Ovary (tissue), 9 donors: ENCODE data around the gene GATA1. TPM values are rescaled to one million over a fixed set of nuclear protein-coding genes. Genes with fewer than 3 reads are reported as not detected.

Experiments used
- DNase-seq, 5 donors: peaks; one replicate each; pipeline ENCODE4 v3.0.0-alpha.2; 2019 to 2020
- H3K27ac ChIP-seq, 2 donors: fragments of 200-600 bp; one replicate each; pipeline versions ENCODE4 v1.5.1 to v1.8.0; 2019 to 2022
- H3K27me3 ChIP-seq: fragments of 200-600 bp; one replicate; pipeline ENCODE4 v1.8.0; 2022
- H3K36me3 ChIP-seq: fragments of 200-600 bp; sonication (generic); one replicate; pipeline ENCODE4 v1.5.1; 2019
- H3K4me1 ChIP-seq: one replicate; pipeline ENCODE4 v1.8.1; 2013; ENCODE audit warnings: mild to moderate bottlenecking, moderate library complexity; ENCODE audit not compliant: insufficient read depth
- H3K4me3 ChIP-seq: fragments of 200-600 bp; sonication (generic); one replicate; pipeline ENCODE4 v1.5.1; 2017
- H3K9me3 ChIP-seq, 2 donors: fragments of 200-600 bp in 1 of 2; sonication (generic) in 1 of 2; one replicate each; pipeline versions ENCODE4 v1.5.1 to v1.8.1; 2013 to 2019; ENCODE audit warnings: mild to moderate bottlenecking in 1 of 2, moderate library complexity in 1 of 2
- CTCF ChIP-seq, 3 donors: fragments of 450-650 bp in 2 of 3; fragments of 200-600 bp in 1 of 3; IDR thresholded peaks; one replicate each; pipeline versions ENCODE4 v1.5.1 to v1.8.0; 2016 to 2022; ENCODE audit warnings: antibody characterized with exemption in 3 of 3, mild to moderate bottlenecking in 1 of 3
- EP300 ChIP-seq: sonication (generic); formaldehyde crosslinking; IDR thresholded peaks from one replicate; pipeline ENCODE4 v1.6.1; 2017; ENCODE audit warnings: antibody characterized with exemption
- POLR2A ChIP-seq: fragments of 450-650 bp; IDR thresholded peaks from one replicate; pipeline ENCODE4 v1.6.1; 2017; ENCODE audit warnings: antibody characterized with exemption, mild to moderate bottlenecking, moderate library complexity
- WGBS, 3 donors: extraction: QIAGEN DNeasy Blood & Tissue Kit in 1 of 3; methylation state at CpG; one replicate each; pipeline versions ENCODE4 v1.1.5 to v1.1.7; 2013 to 2017; 5-methylcytosine and 5-hydroxymethylcytosine counted together
- intact Hi-C, 4 donors: fragments of 100-400 bp; cut with DNase I; formaldehyde crosslinking; loops; one replicate each; pipeline versions ENCODE4 v1.11.0 to v1.15.1; 2022 to 2023
- polyA plus RNA-seq, 2 donors: library from polyadenylated mRNA; stranded (reverse); fragments of 200-250 nt in 1 of 2; fragments of 350-450 nt in 1 of 2; fragmentation: Illumina TruSeq in 1 of 2; extraction: RNeasy Lipid Tissue Mini Kit (QIAGEN cat#74804) in 1 of 2; gene quantifications; one replicate each; pipeline ENCODE4 v1.2.3, GENCODE V29; 2013 to 2014
- total RNA-seq, 7 donors: library from RNA; depleted of rRNA in 2 of 7; stranded (reverse); fragments of >200 nt in 2 of 7; fragmentation: NEBNext Ultra II Directional in 3 of 7; extraction: Animal tissue kit (Norgen Biotek cat#: 25700) in 3 of 7; gene quantifications; one replicate each; pipeline versions ENCODE4 v1.1.0 to v1.2.4, GENCODE V29; 2016 to 2023
- donor health status: DM: no; HTN: no; CAD: no; lungs with moderate emphysema.
- donor health status: DM: no; HTN: no; CAD: no.
- donor health status: Bipolar disorder and iron deficiency.
- donor health status: DM: yes; HTN: yes; CAD: no.
- donor health status: DM: no; HTN: no; CAD: no.
- donor health status: DM: yes; HTN: yes; CAD: no.

GATA1 gene
- total and polyA plus RNA-seq, 9 donors = 0.08 to 0.46 TPM; not detected in 7

GRCh38 chrX:48761674-48762471 lies 24.5 kb upstream of the GATA1 start, which contains the start of gene GLOD5:
GLOD5 (plus strand) TSS chrX:48761747; CDS start chrX:48761791, 44 bp downstream.
- Histone ChIP-seq H3K27ac (no peak within 1 kb of the TSS), H3K27me3 (no peaks in the 10 kb centered on the region), H3K4me1 (no peaks in the 10 kb centered on the region), H3K36me3 (no peaks in the 10 kb centered on the region), H3K4me3 (no peak within 1 kb of the TSS), H3K9me3 (no peaks in the 10 kb centered on the region)
- 37 to 51% (median 41%) methylated on average over 12 of the region's 12 CpGs for WGBS, 3 donors
- TF ChIP-seq EP300 (no peak), POLR2A (no peak), CTCF (IDR thresholded peaks at IDR 0.05) (no peak)
- intact Hi-C loops = no loop called here
- DNase-seq = peak in 2 of 5 donors; percentile 19 to 34

GRCh38 chrX:48769230-48769629 lies 17.2 kb upstream of the GATA1 start:
- DNase-seq = no peak
- 61% methylated on average over 6 of the region's 6 CpGs for WGBS, 3 donors
- Histone ChIP-seq H3K4me1 (no peaks in the 10 kb centered on the region), H3K36me3 (no peaks in the 10 kb centered on the region), H3K27me3 (no peaks in the 10 kb centered on the region), H3K27ac (no peak overlapping the region), H3K4me3 (no peak overlapping the region), H3K9me3 (no peaks in the 10 kb centered on the region)
- intact Hi-C loops = no loop called here
- TF ChIP-seq CTCF (IDR thresholded peaks at IDR 0.05) = no peak
- TF ChIP-seq POLR2A = no peak
- TF ChIP-seq EP300 = no peak

- H3K27ac ChIP-seq = no peak overlapping the region
- no peaks in the 10 kb centered on the region for H3K36me3 ChIP-seq
- intact Hi-C loops = no loop called here
- TF ChIP-seq POLR2A (no peak), CTCF (IDR thresholded peaks at IDR 0.05) (no peak), EP300 (no peak)
- H3K27me3 ChIP-seq = no peaks in the 10 kb centered on the region
- DNase-seq = no peak
- H3K9me3 ChIP-seq = no peaks in the 10 kb centered on the region
- WGBS, 3 donors = 62 to 75% (median 72%) methylated on average over 6 of the region's 6 CpGs
- H3K4me3 ChIP-seq = no peak overlapping the region
- no peaks in the 10 kb centered on the region for H3K4me1 ChIP-seq
Measured at GRCh38 chrX:48770296-48770695, 16.1 kb upstream of the GATA1 start.

GRCh38 chrX:48772602-48773001 lies 13.8 kb upstream of the GATA1 start:
- Histone ChIP-seq H3K36me3 (no peaks in the 10 kb centered on the region), H3K9me3 (no peaks in the 10 kb centered on the region), H3K27me3 (no peaks in the 10 kb centered on the region), H3K4me1 (no peaks in the 10 kb centered on the region), H3K4me3 (no peak overlapping the region), H3K27ac (no peak overlapping the region)
- DNase-seq = no peak
- TF ChIP-seq CTCF (IDR thresholded peaks at IDR 0.05) = no peak
- no peak for TF ChIP-seq POLR2A
- no peak for TF ChIP-seq EP300
- intact Hi-C loops = no loop called here
- WGBS, 3 donors = 73 to 75% (median 74%) methylated on average over 6 of the region's 6 CpGs
